Liver (tissue), 3 donors: ENCODE results near the gene MICU1.

Source experiments
- CTCF ChIP-seq: fragments of 150-350 bp; IDR thresholded peaks from 2 replicates; pipeline ENCODE4 v1.5.1; 2017; ENCODE audit warnings: improper control_type of control experiment, low read depth, low read length; ENCODE audit not compliant: missing input control
- SP1 ChIP-seq: IDR thresholded peaks from 2 replicates; pipeline ENCODE4 v1.6.1; 2018; ENCODE audit warnings: antibody characterized with exemption, mild to moderate bottlenecking
- donor health status: healthy.
- donor health status: healthy.

- TF ChIP-seq SP1 (no peak), CTCF (no peak)
Measured at GRCh38 chr10:72477463-72477862, 148.4 kb downstream of the MICU1 start.
